Stomach (tissue), 19 donors: ENCODE data around the gene GSG1L2. TPM values are rescaled to one million over a fixed set of nuclear protein-coding genes. Genes with fewer than 3 reads are reported as not detected.
A peak's percentile ranks its signal among the peaks of the same experiment; 100 is the strongest.

Source experiments
- DNase-seq, 2 donors: peaks; one replicate each; pipeline versions ENCODE4 v3.0.0 to v3.0.0-alpha.2; 2013 to 2019
- H3K27ac ChIP-seq, 5 donors: fragments of 200-600 bp in 4 of 5; sonication (generic) in 4 of 5; one replicate each; pipeline ENCODE4 v1.5.1; 2013 to 2019; ENCODE audit warnings: mild to moderate bottlenecking in 1 of 5, moderate library complexity in 1 of 5
- H3K27me3 ChIP-seq, 3 donors: fragments of 200-600 bp; sonication (generic); one replicate each; pipeline ENCODE4 v1.5.1; 2017 to 2019; ENCODE audit warnings: mixed run types in 1 of 3
- H3K36me3 ChIP-seq, 4 donors: fragments of 200-600 bp; sonication (generic); 1 replicate in 3 of 4; 2 replicates in 1 of 4; pipeline ENCODE4 v1.5.1; 2016 to 2019
- H3K4me1 ChIP-seq, 4 donors: fragments of 200-600 bp; sonication (generic); one replicate each; pipeline ENCODE4 v1.5.1; 2016 to 2019
- H3K4me3 ChIP-seq, 4 donors: fragments of 200-600 bp; sonication (generic) in 3 of 4; one replicate each; pipeline ENCODE4 v1.5.1; 2016 to 2019; ENCODE audit warnings: mild to moderate bottlenecking in 1 of 4
- H3K9me3 ChIP-seq, 4 donors: fragments of 200-600 bp; sonication (generic); one replicate each; pipeline ENCODE4 v1.5.1; 2016 to 2019
- EP300 ChIP-seq: sonication (generic); formaldehyde crosslinking; IDR thresholded peaks from one replicate; pipeline ENCODE4 v1.6.1; 2017; ENCODE audit warnings: antibody characterized with exemption
- POLR2A ChIP-seq, 4 donors: fragments of 450-650 bp; IDR thresholded peaks; one replicate each; pipeline ENCODE4 v1.6.1; 2016; ENCODE audit warnings: antibody characterized with exemption in 4 of 4, control low read depth in 2 of 4, mild to moderate bottlenecking in 1 of 4, moderate library complexity in 1 of 4
- POLR2AphosphoS5 ChIP-seq, 3 donors: sonication (generic); formaldehyde crosslinking; IDR thresholded peaks; one replicate each; pipeline ENCODE4 v1.6.1; 2016; ENCODE audit warnings: antibody characterized with exemption in 3 of 3
- WGBS, 5 donors: extraction: QIAGEN DNeasy Blood & Tissue Kit in 3 of 5; methylation state at CpG; one replicate each; pipeline versions ENCODE4 v1.1.5 to v1.1.7; 2013 to 2018; 5-methylcytosine and 5-hydroxymethylcytosine counted together
- intact Hi-C: fragments of 100-400 bp; cut with DNase I; formaldehyde crosslinking; loops from one replicate; pipeline ENCODE4 v1.15.1; 2023; ENCODE audit warnings: low total_unique reads
- long read RNA-seq, 10 donors: transcript quantifications; one replicate each; lab custom pipeline, GENCODE V29; 2026
- polyA plus RNA-seq, 3 donors: library from polyadenylated mRNA; stranded (reverse); fragments of 200-250 nt; gene quantifications; one replicate each; pipeline ENCODE4 v1.2.3, GENCODE V29; 2013
- total RNA-seq, 5 donors: library from RNA; depleted of rRNA; stranded (reverse); fragments of >200 nt; gene quantifications; one replicate each; pipeline versions ENCODE4 v1.1.0 to v1.2.3, GENCODE V29; 2014 to 2016
- TF ChIP-seq, protein P1 (sequence below), 7 experiments: fragments of 450-650 bp in 4 of 7; fragments of 200-600 bp in 3 of 7; sonication (generic) in 3 of 7; IDR thresholded peaks; one replicate each; pipeline ENCODE4 v1.5.1; 2016 to 2019; ENCODE audit warnings: antibody characterized with exemption in 7 of 7, control low read depth in 2 of 7, mild to moderate bottlenecking in 1 of 7
- donor health status: healthy with polysubstance abuse.
- donor health status: Bipolar disorder and iron deficiency.
- donor health status: healthy.

GSG1L2 gene
- total RNA-seq: not detected
- not detected for polyA plus RNA-seq
- long read RNA-seq, donor 1: 0 reads
- long read RNA-seq, donor 2: 0 reads
- long read RNA-seq, donor 3: 0 reads
- long read RNA-seq, donor 4: 0 reads
- long read RNA-seq, donor 5: 0 reads
- long read RNA-seq, donor 6: 0 reads
- long read RNA-seq, donor 7: 0 reads
- long read RNA-seq, donor 8: 0 reads
- long read RNA-seq, donor 9: 0 reads
- long read RNA-seq, donor 10: 0 reads

DNA sequence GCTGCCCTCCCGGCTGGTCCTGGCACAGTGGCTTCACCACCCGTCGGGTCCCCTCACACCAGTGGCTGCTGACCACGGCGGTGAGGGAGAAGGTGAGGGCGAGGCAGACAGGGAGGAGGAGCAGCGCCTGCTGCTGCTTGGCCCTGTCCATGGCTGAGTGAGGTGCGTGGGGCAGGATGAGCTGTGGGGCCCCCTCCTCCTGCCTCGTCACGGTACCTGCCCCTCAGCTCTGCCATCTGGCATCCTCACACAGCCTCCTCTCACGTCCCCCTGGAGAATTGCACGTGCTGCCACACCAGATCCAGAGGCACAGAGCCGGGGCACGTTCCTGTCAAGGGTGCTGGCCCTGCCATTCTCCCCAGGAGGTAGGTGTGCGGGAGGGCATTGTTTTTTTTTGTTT, at the start of gene GSG1L2:
TSS of gene GSG1L2 (minus strand) at position 159 of the 400 bp plus-strand sequence. CDS start at position 151, 8 bp downstream.
- Histone ChIP-seq H3K27me3 (peaks cover 0 to 22% (median 0%) of the 10 kb centered on the region in 3 donors), H3K4me1 (peaks cover 0 to 8% (median 0%) of the 10 kb centered on the region in 4 donors), H3K27ac (no peak within 1 kb of the TSS), H3K9me3 (no peaks in the 10 kb centered on the region), H3K4me3 (no peak within 1 kb of the TSS), H3K36me3 (no peaks in the 10 kb centered on the region)
- DNase-seq: no peak
- no peak for TF ChIP-seq EP300
- TF ChIP-seq, protein P1, sequence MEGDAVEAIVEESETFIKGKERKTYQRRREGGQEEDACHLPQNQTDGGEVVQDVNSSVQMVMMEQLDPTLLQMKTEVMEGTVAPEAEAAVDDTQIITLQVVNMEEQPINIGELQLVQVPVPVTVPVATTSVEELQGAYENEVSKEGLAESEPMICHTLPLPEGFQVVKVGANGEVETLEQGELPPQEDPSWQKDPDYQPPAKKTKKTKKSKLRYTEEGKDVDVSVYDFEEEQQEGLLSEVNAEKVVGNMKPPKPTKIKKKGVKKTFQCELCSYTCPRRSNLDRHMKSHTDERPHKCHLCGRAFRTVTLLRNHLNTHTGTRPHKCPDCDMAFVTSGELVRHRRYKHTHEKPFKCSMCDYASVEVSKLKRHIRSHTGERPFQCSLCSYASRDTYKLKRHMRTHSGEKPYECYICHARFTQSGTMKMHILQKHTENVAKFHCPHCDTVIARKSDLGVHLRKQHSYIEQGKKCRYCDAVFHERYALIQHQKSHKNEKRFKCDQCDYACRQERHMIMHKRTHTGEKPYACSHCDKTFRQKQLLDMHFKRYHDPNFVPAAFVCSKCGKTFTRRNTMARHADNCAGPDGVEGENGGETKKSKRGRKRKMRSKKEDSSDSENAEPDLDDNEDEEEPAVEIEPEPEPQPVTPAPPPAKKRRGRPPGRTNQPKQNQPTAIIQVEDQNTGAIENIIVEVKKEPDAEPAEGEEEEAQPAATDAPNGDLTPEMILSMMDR (IDR thresholded peaks at IDR 0.05): no peak
- TF ChIP-seq POLR2A (IDR thresholded peaks at IDR 0.05): no peak
- no peak for TF ChIP-seq POLR2AphosphoS5 (IDR thresholded peaks at IDR 0.05)
- intact Hi-C loops: no loop called here
- 66 to 71% (median 69%) methylated on average over 13 to 15 of the region's 15 CpGs for WGBS, 5 donors

DNA sequence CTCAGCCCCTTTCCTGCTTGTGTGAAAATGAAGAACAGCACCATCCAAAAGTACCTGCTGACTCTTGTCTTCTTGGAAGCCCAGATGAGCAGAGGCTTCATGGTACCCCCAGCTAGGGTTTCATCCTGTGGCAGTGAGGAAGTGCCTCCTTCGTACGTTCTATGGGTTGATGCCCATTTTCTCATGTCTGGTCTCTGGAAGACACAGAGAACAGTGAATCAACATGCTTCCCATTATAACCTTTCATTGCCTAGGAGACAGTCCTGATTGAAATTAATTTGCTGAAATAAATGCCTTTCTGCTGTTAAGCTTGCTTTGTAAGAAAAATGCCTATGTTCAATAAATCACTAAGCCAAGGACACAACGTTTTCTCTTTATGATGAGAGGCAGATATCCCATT, 46.7 kb upstream of the GSG1L2 start:
- Histone ChIP-seq H3K27ac (no peak overlapping the region), H3K4me3 (no peak overlapping the region), H3K4me1 (no peaks in the 10 kb centered on the region), H3K9me3 (no peaks in the 10 kb centered on the region), H3K36me3 (no peaks in the 10 kb centered on the region), H3K27me3 (peaks cover 0 to 3% (median 0%) of the 10 kb centered on the region in 3 donors)
- intact Hi-C loops: no loop called here
- 70 to 83% (median 81%) methylated on average over 3 of the region's 3 CpGs for WGBS, 5 donors
- TF ChIP-seq, protein P1 (IDR thresholded peaks at IDR 0.05): no peak
- no peak for TF ChIP-seq POLR2A (IDR thresholded peaks at IDR 0.05)
- no peak for TF ChIP-seq EP300
- TF ChIP-seq POLR2AphosphoS5 (IDR thresholded peaks at IDR 0.05): no peak
- DNase-seq: peak in 1 of 2 donors; percentile 6

DNA sequence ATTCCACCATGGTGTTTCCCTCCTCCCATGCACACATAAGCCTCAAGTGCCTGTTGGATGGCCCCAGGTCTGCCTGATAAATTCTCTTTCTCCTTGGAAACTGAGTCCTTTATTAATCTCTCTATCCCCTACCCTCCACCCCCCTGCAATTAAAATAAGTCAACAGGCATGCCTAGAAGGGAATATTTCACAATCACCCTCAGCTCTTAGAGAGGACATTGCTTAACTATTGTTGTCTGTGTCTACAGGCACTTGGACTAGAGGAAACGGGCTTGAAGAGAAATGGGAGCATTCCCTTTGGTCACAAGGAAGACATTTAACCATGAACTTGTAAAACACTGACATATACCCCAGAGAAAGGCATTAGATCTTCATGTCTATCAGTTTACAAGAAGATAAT, 43.7 kb upstream of the GSG1L2 start:
- Histone ChIP-seq H3K4me1 (no peaks in the 10 kb centered on the region), H3K27me3 (no peaks in the 10 kb centered on the region), H3K4me3 (no peak overlapping the region), H3K9me3 (peaks cover 0 to 5% (median 2%) of the 10 kb centered on the region in 4 donors), H3K27ac (no peak overlapping the region), H3K36me3 (peaks cover 0 to 5% (median 0%) of the 10 kb centered on the region in 4 donors)
- 24 to 56% (median 33%) methylated on average over 1 of the region's 1 CpG for WGBS, 5 donors
- intact Hi-C loops: no loop called here
- DNase-seq: no peak
- TF ChIP-seq, protein P1 (IDR thresholded peaks at IDR 0.05): no peak
- TF ChIP-seq POLR2AphosphoS5 (IDR thresholded peaks at IDR 0.05) (no peak), POLR2A (IDR thresholded peaks at IDR 0.05) (no peak), EP300 (no peak)

DNA sequence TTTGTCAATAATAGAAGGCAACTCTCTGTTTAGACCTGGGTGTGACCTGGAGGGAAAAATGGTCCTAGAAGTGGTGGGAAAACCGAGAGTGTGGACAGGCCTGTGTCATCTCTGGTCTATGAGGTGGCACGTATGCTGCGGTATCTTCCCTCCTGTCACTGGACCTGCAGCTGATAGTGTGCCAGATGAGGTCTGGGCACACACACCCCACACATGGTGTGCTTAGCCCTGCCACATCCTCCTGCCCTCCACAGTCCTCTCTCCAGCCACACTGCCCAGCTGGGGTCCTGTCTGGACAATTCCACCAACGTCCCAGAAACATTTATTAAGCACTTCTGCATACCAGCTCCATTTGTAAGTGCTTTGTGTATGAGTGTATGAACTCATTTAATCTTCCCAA, 41.1 kb upstream of the GSG1L2 start:
- no peak for DNase-seq
- 52 to 72% (median 65%) methylated on average over 4 of the region's 4 CpGs for WGBS, 5 donors
- no peaks in the 10 kb centered on the region for H3K27me3 ChIP-seq
- no peak overlapping the region for H3K27ac ChIP-seq
- no peak overlapping the region for H3K4me3 ChIP-seq
- intact Hi-C loops: no loop called here
- H3K36me3 ChIP-seq: peaks cover 0 to 5% (median 0%) of the 10 kb centered on the region in 4 donors
- no peaks in the 10 kb centered on the region for H3K4me1 ChIP-seq
- TF ChIP-seq EP300 (no peak), POLR2A (IDR thresholded peaks at IDR 0.05) (no peak), POLR2AphosphoS5 (IDR thresholded peaks at IDR 0.05) (no peak)
- TF ChIP-seq, protein P1 (IDR thresholded peaks at IDR 0.05): no peak
- H3K9me3 ChIP-seq: peaks cover 0 to 18% (median 8%) of the 10 kb centered on the region in 4 donors
